ENCODE data around the gene CBX2.

The CBX2 gene

GRCh38 chr17:79799174-79799537, 21.2 kb downstream of the CBX2 start:
- DNase-seq (ENCODE audit: low read depth in 3 of 3): no peak

GRCh38 chr17:79799538-79800324, 21.8 kb downstream of the CBX2 start:
- DNase-seq (ENCODE audit: low read depth in 3 of 3): no peak

GRCh38 chr17:79800325-79801155, 22.6 kb downstream of the CBX2 start:
- DNase-seq (ENCODE audit: low read depth in 3 of 3): no peak

GRCh38 chr17:79801156-79802038, 23.4 kb downstream of the CBX2 start:
- DNase-seq (ENCODE audit: low read depth in 3 of 3): no peak

- DNase-seq (ENCODE audit: low read depth in 3 of 3): no peak
Measured at GRCh38 chr17:79802039-79802735, 24.2 kb downstream of the CBX2 start.

GRCh38 chr17:79802736-79803420, 24.9 kb downstream of the CBX2 start:
- DNase-seq (ENCODE audit: low read depth in 3 of 3): no peak

GRCh38 chr17:79803421-79803996, 25.6 kb downstream of the CBX2 start:
- no peak for DNase-seq (ENCODE audit: low read depth in 3 of 3)

- peak in 2 of 3 experiments; percentile 47 to 54 for DNase-seq (ENCODE audit: low read depth in 3 of 3)
Measured at GRCh38 chr17:79803997-79804855, 26.3 kb downstream of the CBX2 start.

- DNase-seq (ENCODE audit: low read depth in 3 of 3): no peak
Measured at GRCh38 chr17:79804856-79805696, 27.1 kb downstream of the CBX2 start.

GRCh38 chr17:79806446-79806760, 28.5 kb downstream of the CBX2 start:
- no peak for DNase-seq (ENCODE audit: low read depth in 3 of 3)

- no peak for DNase-seq (ENCODE audit: low read depth in 3 of 3)
Measured at GRCh38 chr17:79806863-79807720, 29.1 kb downstream of the CBX2 start.

GRCh38 chr17:79808763-79809529, 31.0 kb downstream of the CBX2 start:
- DNase-seq (ENCODE audit: low read depth in 3 of 3): no peak

- DNase-seq (ENCODE audit: low read depth in 3 of 3): no peak
Measured at GRCh38 chr17:79809530-79810129, 31.7 kb downstream of the CBX2 start.

GRCh38 chr17:79810130-79811010, 32.4 kb downstream of the CBX2 start:
- DNase-seq (ENCODE audit: low read depth in 3 of 3): peak; percentile 62 to 82 (median 77)

- no peak for DNase-seq (ENCODE audit: low read depth in 3 of 3)
Measured at GRCh38 chr17:79811011-79811867, 33.3 kb downstream of the CBX2 start.
